Neural crest cell (in vitro differentiated cells): ENCODE results near the gene YRDC. TPM values are rescaled to one million over a fixed set of nuclear protein-coding genes. Genes with fewer than 3 reads are reported as not detected.

Source experiments
- DNase-seq: peaks from one replicate; pipeline ENCODE4 v3.0.0; 2021; ENCODE audit warnings: low read depth, mixed read lengths, low spot score
- H3K27ac Mint-ChIP-seq: one replicate; pipeline ENCODE4 v1.8.0; 2021; ENCODE audit warnings: mild to moderate bottlenecking, mixed read lengths; ENCODE audit not compliant: unreplicated experiment
- H3K27me3 Mint-ChIP-seq: 2 replicates; pipeline ENCODE4 v1.8.0; 2021; ENCODE audit warnings: low read depth, mild to moderate bottlenecking, mixed read lengths
- H3K36me3 Mint-ChIP-seq: 2 replicates; pipeline ENCODE4 v1.8.0; 2021; ENCODE audit warnings: low read depth, mild to moderate bottlenecking, mixed read lengths
- H3K4me1 Mint-ChIP-seq: 2 replicates; pipeline ENCODE4 v1.8.0; 2021; ENCODE audit warnings: mixed read lengths
- H3K4me3 Mint-ChIP-seq: one replicate; pipeline ENCODE4 v1.8.0; 2021; ENCODE audit warnings: mild to moderate bottlenecking, mixed read lengths
- H3K9me3 Mint-ChIP-seq: 2 replicates; pipeline ENCODE4 v1.8.0; 2021; ENCODE audit warnings: mixed read lengths
- total RNA-seq: library from RNA; stranded (reverse); gene quantifications from 2 replicates; pipeline ENCODE4 v1.2.1, GENCODE V29; 2021
- TF ChIP-seq, protein P1 (sequence below): fragments of 200-600 bp; sonication (generic); conservative IDR thresholded peaks from 2 replicates; pipeline ENCODE4 v1.5.0; 2021; ENCODE audit warnings: antibody characterized with exemption, mild to moderate bottlenecking

The YRDC gene
- total RNA-seq, 1 donor from 2014 or later, result 17.6 TPM

- peaks cover 3% of the 10 kb centered on the region for H3K36me3 Mint-ChIP-seq
- H3K9me3 Mint-ChIP-seq, result no peaks in the 10 kb centered on the region
- H3K4me1 Mint-ChIP-seq, result peaks cover 18% of the 10 kb centered on the region
- H3K27me3 Mint-ChIP-seq, result no peaks in the 10 kb centered on the region
- H3K27ac Mint-ChIP-seq, result no peak overlapping the region
- DNase-seq, result peak; percentile 74
- H3K4me3 Mint-ChIP-seq, result peak overlapping the region; percentile 90
- TF ChIP-seq, protein P1, sequence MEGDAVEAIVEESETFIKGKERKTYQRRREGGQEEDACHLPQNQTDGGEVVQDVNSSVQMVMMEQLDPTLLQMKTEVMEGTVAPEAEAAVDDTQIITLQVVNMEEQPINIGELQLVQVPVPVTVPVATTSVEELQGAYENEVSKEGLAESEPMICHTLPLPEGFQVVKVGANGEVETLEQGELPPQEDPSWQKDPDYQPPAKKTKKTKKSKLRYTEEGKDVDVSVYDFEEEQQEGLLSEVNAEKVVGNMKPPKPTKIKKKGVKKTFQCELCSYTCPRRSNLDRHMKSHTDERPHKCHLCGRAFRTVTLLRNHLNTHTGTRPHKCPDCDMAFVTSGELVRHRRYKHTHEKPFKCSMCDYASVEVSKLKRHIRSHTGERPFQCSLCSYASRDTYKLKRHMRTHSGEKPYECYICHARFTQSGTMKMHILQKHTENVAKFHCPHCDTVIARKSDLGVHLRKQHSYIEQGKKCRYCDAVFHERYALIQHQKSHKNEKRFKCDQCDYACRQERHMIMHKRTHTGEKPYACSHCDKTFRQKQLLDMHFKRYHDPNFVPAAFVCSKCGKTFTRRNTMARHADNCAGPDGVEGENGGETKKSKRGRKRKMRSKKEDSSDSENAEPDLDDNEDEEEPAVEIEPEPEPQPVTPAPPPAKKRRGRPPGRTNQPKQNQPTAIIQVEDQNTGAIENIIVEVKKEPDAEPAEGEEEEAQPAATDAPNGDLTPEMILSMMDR, result peak; percentile 86
These were observed 3.1 kb upstream of the YRDC start for GRCh38 chr1:37811027-37811655.

DNA sequence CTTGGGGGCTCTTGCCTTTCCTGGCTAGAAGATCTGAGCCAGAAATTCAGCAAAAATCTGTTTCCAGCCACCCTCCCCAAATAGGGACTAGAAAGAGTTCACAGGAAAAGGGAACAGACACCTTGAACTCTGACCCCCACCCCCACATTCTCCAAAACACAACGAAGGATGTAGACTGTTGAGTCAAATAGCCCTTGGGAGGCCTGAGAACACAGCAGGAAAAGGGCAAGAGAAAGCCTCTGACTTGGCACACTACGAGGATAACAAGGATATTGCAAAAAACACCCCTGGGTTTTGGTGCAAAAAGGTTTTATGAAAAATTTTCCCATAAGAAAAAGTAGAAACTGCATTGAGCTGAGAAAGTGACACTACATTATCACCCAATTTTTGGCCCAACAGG, 1.9 kb upstream of the YRDC start:
- peaks cover 18% of the 10 kb centered on the region for H3K4me1 Mint-ChIP-seq
- no peaks in the 10 kb centered on the region for H3K27me3 Mint-ChIP-seq
- TF ChIP-seq, protein P1, result no peak
- H3K27ac Mint-ChIP-seq, result no peak overlapping the region
- no peak for DNase-seq
- peaks cover 3% of the 10 kb centered on the region for H3K36me3 Mint-ChIP-seq
- no peaks in the 10 kb centered on the region for H3K9me3 Mint-ChIP-seq
- H3K4me3 Mint-ChIP-seq, result peak overlapping the region; percentile 27

- TF ChIP-seq, protein P1, result no peak
- Mint-ChIP-seq H3K36me3 (peaks cover 8% of the 10 kb centered on the region), H3K4me3 (peak overlapping the region; percentile 95), H3K27ac (peak overlapping the region; percentile 94), H3K4me1 (peaks cover 18% of the 10 kb centered on the region), H3K27me3 (no peaks in the 10 kb centered on the region), H3K9me3 (no peaks in the 10 kb centered on the region)
- peak; percentile 61 for DNase-seq
These were observed 636 bp upstream of the YRDC start for GRCh38 chr1:37808369-37809319.

DNA sequence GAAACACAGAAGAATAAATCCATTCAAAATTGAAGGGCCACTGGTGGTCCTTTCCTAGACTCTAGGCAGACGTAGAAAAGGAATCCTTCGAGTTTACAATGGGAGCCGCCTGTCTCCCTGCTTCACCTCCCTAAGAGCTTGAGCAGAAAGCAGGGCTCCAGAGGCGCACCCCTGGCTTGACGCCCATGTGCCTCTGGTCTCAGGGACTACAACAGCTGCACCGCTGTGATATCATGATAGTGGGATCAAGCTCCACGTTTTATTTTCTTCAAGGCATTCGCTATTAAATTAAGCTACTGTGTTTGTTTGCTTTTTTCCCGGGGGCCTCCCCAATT, 821 bp downstream of the YRDC start:
- Mint-ChIP-seq H3K4me1 (peaks cover 18% of the 10 kb centered on the region), H3K27me3 (no peaks in the 10 kb centered on the region), H3K4me3 (peak overlapping the region; percentile 88), H3K36me3 (peaks cover 12% of the 10 kb centered on the region), H3K9me3 (no peaks in the 10 kb centered on the region), H3K27ac (no peak overlapping the region)
- TF ChIP-seq, protein P1, result no peak
- no peak for DNase-seq

- H3K9me3 Mint-ChIP-seq, result no peaks in the 10 kb centered on the region
- H3K36me3 Mint-ChIP-seq, result peaks cover 14% of the 10 kb centered on the region
- peaks cover 5% of the 10 kb centered on the region for H3K4me1 Mint-ChIP-seq
- no peak for DNase-seq
- peak overlapping the region; percentile 47 for H3K4me3 Mint-ChIP-seq
- TF ChIP-seq, protein P1, result no peak
- no peak overlapping the region for H3K27ac Mint-ChIP-seq
- no peaks in the 10 kb centered on the region for H3K27me3 Mint-ChIP-seq
These were observed 5.6 kb downstream of the YRDC start for GRCh38 chr1:37802439-37802838.
